Hepatocyte (in vitro differentiated cells): ENCODE measurements around the gene HDAC8. TPM values are rescaled to one million over a fixed set of nuclear protein-coding genes. Genes with fewer than 3 reads are reported as not detected.

Experiments
- DNase-seq: peaks from one replicate; pipeline ENCODE4 v3.0.0-alpha.2; 2016; ENCODE audit warnings: low spot score
- H2AFZ ChIP-seq: fragments of 200-600 bp; sonication (generic); 2 replicates; pipeline ENCODE4 v1.6.0; 2016; ENCODE audit warnings: antibody characterized with exemption, mild to moderate bottlenecking
- H3K27ac ChIP-seq: fragments of 200-600 bp; sonication (generic); 2 replicates; pipeline ENCODE4 v1.5.1; 2016; ENCODE audit warnings: mild to moderate bottlenecking
- H3K27me3 ChIP-seq: fragments of 200-600 bp; sonication (generic); 2 replicates; pipeline ENCODE4 v1.6.1; 2016
- H3K36me3 ChIP-seq: fragments of 200-600 bp; sonication (generic); replicated peaks from 2 replicates; pipeline ENCODE4 v1.5.1; 2016; ENCODE audit warnings: low read depth; ENCODE audit not compliant: insufficient read depth
- H3K4me1 ChIP-seq: fragments of 200-600 bp; sonication (generic); 2 replicates; pipeline ENCODE4 v1.5.1; 2016; ENCODE audit warnings: mild to moderate bottlenecking, moderate library complexity; ENCODE audit not compliant: insufficient read depth
- H3K4me2 ChIP-seq: fragments of 200-600 bp; sonication (generic); 2 replicates; pipeline ENCODE4 v1.6.0; 2016
- H3K4me3 ChIP-seq: fragments of 200-600 bp; sonication (generic); 2 replicates; pipeline ENCODE4 v1.5.1; 2016; ENCODE audit warnings: mild to moderate bottlenecking
- H3K79me2 ChIP-seq: fragments of 200-600 bp; sonication (generic); 2 replicates; pipeline ENCODE4 v1.6.0; 2017; ENCODE audit warnings: mild to moderate bottlenecking
- H3K9me2 ChIP-seq: fragments of 200-600 bp; sonication (generic); replicated peaks from 2 replicates; pipeline ENCODE4 v1.6.0; 2017; ENCODE audit warnings: mild to moderate bottlenecking; ENCODE audit not compliant: insufficient read depth
- H3K9me3 ChIP-seq: fragments of 200-600 bp; sonication (generic); 2 replicates; pipeline ENCODE4 v1.5.1; 2016; ENCODE audit warnings: low read depth, mild to moderate bottlenecking
- H4K20me1 ChIP-seq: fragments of 200-600 bp; sonication (generic); 2 replicates; pipeline ENCODE4 v1.6.0; 2016; ENCODE audit warnings: mild to moderate bottlenecking; ENCODE audit not compliant: insufficient read depth, poor library complexity, severe bottlenecking
- EZH2 ChIP-seq: fragments of 200-600 bp; sonication (generic); IDR thresholded peaks from 2 replicates; pipeline ENCODE4 v1.6.1; 2016; ENCODE audit warnings: antibody characterized with exemption, mild to moderate bottlenecking, borderline replicate concordance
- EZH2phosphoT487 ChIP-seq: fragments of 200-600 bp; sonication (generic); IDR thresholded peaks from one replicate; pipeline ENCODE4 v1.6.1; 2018; ENCODE audit warnings: antibody characterized with exemption, mild to moderate bottlenecking, low read depth, moderate library complexity; ENCODE audit not compliant: unreplicated experiment, severe bottlenecking
- WGBS: methylation state at CpG from one replicate; pipeline ENCODE4 v1.1.6; 2016; ENCODE audit warnings: low lambda C conversion rate; ENCODE audit errors: missing lambda C conversion rate; 5-methylcytosine and 5-hydroxymethylcytosine counted together
- polyA plus RNA-seq: library from polyadenylated mRNA; unstranded; fragments of >200 nt; fragmentation: Nextera tagmentation; extraction: Ambion mirVana; gene quantifications from 2 replicates; pipeline ENCODE4 v1.2.1, GENCODE V29; 2016
- total RNA-seq: library from RNA; depleted of rRNA; stranded (reverse); fragments of >200 nt; gene quantifications from 2 replicates; pipeline ENCODE4 v1.2.3, GENCODE V29; 2014
- TF ChIP-seq, protein P1 (sequence below): fragments of 200-600 bp; sonication (generic); IDR thresholded peaks from 2 replicates; pipeline ENCODE4 v1.5.1; 2016; ENCODE audit warnings: antibody characterized with exemption, mild to moderate bottlenecking; ENCODE audit not compliant: poor library complexity

The HDAC8 gene
- total and polyA plus RNA-seq, 2 experiments from 2014 or later, result 29.4 to 29.5 TPM

DNA sequence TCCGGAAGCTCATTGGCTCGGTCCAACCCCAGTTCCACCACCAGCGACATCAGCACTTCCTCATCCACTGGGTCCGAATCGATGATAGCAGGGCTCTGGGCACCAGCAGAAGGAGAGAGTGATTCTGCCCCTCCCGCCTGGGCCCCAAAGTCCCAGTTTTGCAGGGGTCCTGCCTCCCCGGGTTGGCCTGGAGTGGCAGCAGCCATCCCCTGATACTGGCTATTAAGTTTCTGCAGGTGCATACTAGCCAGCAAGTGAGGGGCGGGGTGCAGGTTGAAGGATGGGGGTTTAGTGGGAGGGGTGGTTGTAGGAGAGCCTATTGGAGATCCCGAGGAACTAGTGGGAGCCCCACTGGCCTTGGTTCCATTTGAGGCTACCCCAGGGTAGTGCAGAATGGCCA lies 270.9 kb downstream of the HDAC8 start:
- H3K9me2 ChIP-seq, result no peaks in the 10 kb centered on the region
- no peak overlapping the region for H2AFZ ChIP-seq
- H3K36me3 ChIP-seq, result no peaks in the 10 kb centered on the region
- H3K79me2 ChIP-seq, result no peaks in the 10 kb centered on the region
- H3K4me1 ChIP-seq, result peaks cover 4% of the 10 kb centered on the region
- H3K27ac ChIP-seq, result no peak overlapping the region
- no peak overlapping the region for H3K4me2 ChIP-seq
- no peak for DNase-seq
- H3K27me3 ChIP-seq, result peaks cover 32% of the 10 kb centered on the region
- no peak for TF ChIP-seq EZH2
- TF ChIP-seq, protein P1, sequence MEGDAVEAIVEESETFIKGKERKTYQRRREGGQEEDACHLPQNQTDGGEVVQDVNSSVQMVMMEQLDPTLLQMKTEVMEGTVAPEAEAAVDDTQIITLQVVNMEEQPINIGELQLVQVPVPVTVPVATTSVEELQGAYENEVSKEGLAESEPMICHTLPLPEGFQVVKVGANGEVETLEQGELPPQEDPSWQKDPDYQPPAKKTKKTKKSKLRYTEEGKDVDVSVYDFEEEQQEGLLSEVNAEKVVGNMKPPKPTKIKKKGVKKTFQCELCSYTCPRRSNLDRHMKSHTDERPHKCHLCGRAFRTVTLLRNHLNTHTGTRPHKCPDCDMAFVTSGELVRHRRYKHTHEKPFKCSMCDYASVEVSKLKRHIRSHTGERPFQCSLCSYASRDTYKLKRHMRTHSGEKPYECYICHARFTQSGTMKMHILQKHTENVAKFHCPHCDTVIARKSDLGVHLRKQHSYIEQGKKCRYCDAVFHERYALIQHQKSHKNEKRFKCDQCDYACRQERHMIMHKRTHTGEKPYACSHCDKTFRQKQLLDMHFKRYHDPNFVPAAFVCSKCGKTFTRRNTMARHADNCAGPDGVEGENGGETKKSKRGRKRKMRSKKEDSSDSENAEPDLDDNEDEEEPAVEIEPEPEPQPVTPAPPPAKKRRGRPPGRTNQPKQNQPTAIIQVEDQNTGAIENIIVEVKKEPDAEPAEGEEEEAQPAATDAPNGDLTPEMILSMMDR, result no peak
- no peak for TF ChIP-seq EZH2phosphoT487
- H3K9me3 ChIP-seq, result no peaks in the 10 kb centered on the region
- 87% methylated on average over 8 of the region's 9 CpGs for WGBS
- H4K20me1 ChIP-seq, result no peaks in the 10 kb centered on the region
- no peak overlapping the region for H3K4me3 ChIP-seq

DNA sequence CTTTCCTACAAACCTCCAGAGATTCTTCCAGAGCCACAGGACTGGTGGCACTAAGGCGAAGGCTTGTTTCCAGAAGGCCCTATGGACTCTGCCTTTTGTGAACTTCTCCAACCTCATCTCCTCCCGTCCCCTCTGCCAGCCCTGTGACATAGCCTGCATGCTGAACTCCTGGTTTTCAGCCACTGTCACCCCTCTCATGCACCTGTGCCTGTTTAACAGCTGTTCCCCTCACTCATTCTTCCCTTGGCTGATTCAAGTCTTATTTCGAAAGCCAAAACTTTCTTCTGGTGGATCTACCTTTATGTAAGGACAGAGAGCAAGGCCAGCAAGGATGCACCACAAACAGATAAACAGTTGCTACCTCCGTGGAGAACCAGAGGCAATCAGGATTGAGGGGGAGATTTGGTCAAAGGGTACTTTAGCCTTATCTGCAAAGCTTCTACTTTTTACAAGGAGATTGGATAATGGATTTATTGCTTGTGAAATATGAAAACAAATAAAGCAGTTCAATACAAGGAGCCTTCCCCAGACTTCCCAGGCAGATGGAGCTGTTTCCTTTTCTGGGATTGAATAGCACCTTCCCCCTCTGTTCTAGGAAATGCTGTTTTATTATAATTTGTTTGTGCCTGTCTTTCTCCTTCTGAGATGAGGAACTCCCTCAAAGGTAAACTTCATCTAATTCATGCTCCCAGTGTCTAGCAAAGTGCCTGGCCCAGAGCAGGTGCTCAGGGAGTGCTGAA lies 272.6 kb downstream of the HDAC8 start:
- H4K20me1 ChIP-seq, result no peaks in the 10 kb centered on the region
- peaks cover 4% of the 10 kb centered on the region for H3K4me1 ChIP-seq
- H3K9me3 ChIP-seq, result no peaks in the 10 kb centered on the region
- no peaks in the 10 kb centered on the region for H3K36me3 ChIP-seq
- no peaks in the 10 kb centered on the region for H3K9me2 ChIP-seq
- peaks cover 26% of the 10 kb centered on the region for H3K27me3 ChIP-seq
- DNase-seq, result no peak
- no peaks in the 10 kb centered on the region for H3K79me2 ChIP-seq
- WGBS, result 58% methylated on average over 4 of the region's 4 CpGs
- no peak overlapping the region for H3K4me3 ChIP-seq
- TF ChIP-seq, protein P1, result no peak
- no peak for TF ChIP-seq EZH2
- TF ChIP-seq EZH2phosphoT487, result no peak
- no peak overlapping the region for H3K4me2 ChIP-seq
- no peak overlapping the region for H2AFZ ChIP-seq
- no peak overlapping the region for H3K27ac ChIP-seq

DNA sequence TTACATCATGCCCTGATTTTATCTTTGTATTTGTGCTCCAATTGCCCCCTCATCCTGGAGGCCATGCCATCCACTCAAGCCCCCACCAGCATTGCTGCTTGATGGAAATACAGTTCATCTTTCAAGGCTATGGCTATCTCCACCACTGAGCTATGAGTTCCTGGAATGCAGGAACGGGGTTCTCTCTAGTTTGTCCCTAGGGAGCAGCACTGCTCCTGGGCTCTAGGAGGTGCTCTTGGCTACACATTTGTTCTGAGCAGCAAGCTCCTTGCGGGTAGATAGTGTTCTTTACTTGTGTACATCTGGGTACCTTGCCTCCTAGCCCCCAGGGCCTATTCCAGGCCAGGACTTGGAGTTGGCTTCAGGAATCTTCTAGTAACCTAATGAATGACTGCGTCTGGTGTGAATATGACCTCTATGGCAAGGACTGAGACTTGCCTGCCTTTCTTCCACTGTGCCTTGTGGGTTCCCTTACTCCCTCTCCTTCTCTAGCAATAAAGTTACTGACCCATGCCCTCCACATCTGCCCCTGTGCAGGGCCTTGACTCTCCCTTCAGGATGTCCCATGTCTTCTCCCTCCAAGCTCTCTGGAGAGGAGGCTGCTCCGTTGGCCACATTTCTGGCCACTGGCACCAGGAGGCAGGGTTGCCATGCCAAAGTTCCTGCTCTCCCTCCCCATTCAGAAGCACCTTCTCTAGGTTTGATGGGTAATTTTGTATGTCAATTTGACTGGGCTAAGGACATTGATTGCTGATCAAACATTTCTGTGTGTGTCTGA lies 274.5 kb downstream of the HDAC8 start:
- Histone ChIP-seq H4K20me1 (no peaks in the 10 kb centered on the region), H3K4me2 (no peak overlapping the region)
- WGBS, result 40% methylated on average over 4 of the region's 4 CpGs

More for the DNA sequence above, 274.5 kb downstream of the HDAC8 start:
- no peaks in the 10 kb centered on the region for H3K79me2 ChIP-seq
- no peak overlapping the region for H3K27ac ChIP-seq
- DNase-seq, result no peak
- no peaks in the 10 kb centered on the region for H3K9me3 ChIP-seq
- H3K9me2 ChIP-seq, result no peaks in the 10 kb centered on the region
- H3K4me1 ChIP-seq, result no peaks in the 10 kb centered on the region
- peaks cover 7% of the 10 kb centered on the region for H3K27me3 ChIP-seq
- TF ChIP-seq, protein P1, result no peak
- TF ChIP-seq EZH2phosphoT487 (no peak), EZH2 (no peak)
- H3K4me3 ChIP-seq, result no peak overlapping the region
- H2AFZ ChIP-seq, result no peak overlapping the region
- no peaks in the 10 kb centered on the region for H3K36me3 ChIP-seq
